WTC11 (cell line): ENCODE measurements around the gene TNNI2. TPM values are rescaled to one million over a fixed set of nuclear protein-coding genes. Genes with fewer than 3 reads are reported as not detected.

Source experiments
- ATAC-seq: fragments of 200-7000 bp; cut with Tn5 transposase; 2 replicates; pipeline ENCODE4 v1.10.0; 2021; ENCODE audit warnings: mild to moderate bottlenecking, moderate library complexity
- CTCF ChIA-PET: fragments of 300-600 bp; sonication (Branson Sonifier 250); formaldehyde crosslinking; loops from one replicate; lab custom pipeline; 2021; ENCODE audit warnings: antibody characterized with exemption; lab: Charles Lee
- POLR2A ChIA-PET: fragments of 350-600 bp; sonication (Branson Sonifier 250); formaldehyde crosslinking; loops from one replicate; lab custom pipeline; 2021; ENCODE audit warnings: antibody characterized with exemption; lab: Charles Lee
- DNase-seq: peaks from one replicate; pipeline ENCODE4 v3.0.0; 2021; ENCODE audit warnings: low spot score
- H3K27ac Mint-ChIP-seq: 2 replicates; pipeline ENCODE4 v1.8.0; 2021; ENCODE audit warnings: mixed read lengths
- H3K27me3 Mint-ChIP-seq: 2 replicates; pipeline ENCODE4 v1.8.0; 2021; ENCODE audit warnings: low read depth, mild to moderate bottlenecking, moderate library complexity, mixed read lengths
- H3K36me3 Mint-ChIP-seq: 2 replicates; pipeline ENCODE4 v1.8.0; 2021; ENCODE audit warnings: mixed read lengths
- H3K4me1 Mint-ChIP-seq: 2 replicates; pipeline ENCODE4 v1.8.0; 2022; ENCODE audit warnings: mixed read lengths
- H3K4me3 Mint-ChIP-seq: 2 replicates; pipeline ENCODE4 v1.8.0; 2021; ENCODE audit warnings: mild to moderate bottlenecking, moderate library complexity, mixed read lengths
- H3K9me3 Mint-ChIP-seq: 2 replicates; pipeline ENCODE4 v1.8.0; 2021; ENCODE audit warnings: mixed read lengths
- CREB1 ChIP-seq: sonication (generic); formaldehyde crosslinking; IDR thresholded peaks from 2 replicates; pipeline ENCODE4 v1.8.0; 2023; ENCODE audit warnings: mild to moderate bottlenecking, missing genetic modification reagents
- CREM ChIP-seq: sonication (generic); formaldehyde crosslinking; IDR thresholded peaks from 2 replicates; pipeline ENCODE4 v1.8.1; 2022; ENCODE audit warnings: mild to moderate bottlenecking, missing genetic modification reagents, moderate library complexity
- E2F1 ChIP-seq: sonication (generic); formaldehyde crosslinking; IDR thresholded peaks from 2 replicates; pipeline ENCODE4 v1.8.0; 2022; ENCODE audit warnings: mild to moderate bottlenecking, missing genetic modification reagents
- ESRRA ChIP-seq: sonication (generic); formaldehyde crosslinking; IDR thresholded peaks from 2 replicates; pipeline ENCODE4 v1.8.1; 2022; ENCODE audit warnings: mild to moderate bottlenecking, missing genetic modification reagents, borderline replicate concordance
- GABPB1 ChIP-seq: sonication (generic); formaldehyde crosslinking; IDR thresholded peaks from 2 replicates; pipeline ENCODE4 v1.8.1; 2023; ENCODE audit warnings: mild to moderate bottlenecking, missing genetic modification reagents
- HMGA2 ChIP-seq: fragments of 250-450 bp; sonication (Bioruptor Pico); IDR thresholded peaks from 2 replicates; pipeline ENCODE4 v1.4.0; 2021; ENCODE audit warnings: mild to moderate bottlenecking, moderate library complexity
- IRF2 ChIP-seq: sonication (generic); formaldehyde crosslinking; IDR thresholded peaks from 2 replicates; pipeline ENCODE4 v1.8.0; 2022; ENCODE audit warnings: low read depth, missing genetic modification reagents, borderline replicate concordance
- NFYB ChIP-seq: sonication (generic); formaldehyde crosslinking; conservative IDR thresholded peaks from 2 replicates; pipeline ENCODE4 v1.8.0; 2022; ENCODE audit warnings: low read depth, missing genetic modification reagents
- NR1H2 ChIP-seq: sonication (generic); formaldehyde crosslinking; IDR thresholded peaks from 2 replicates; pipeline ENCODE4 v1.9.0; 2021; ENCODE audit warnings: mild to moderate bottlenecking, moderate library complexity, missing genetic modification reagents
- PREB ChIP-seq: sonication (generic); formaldehyde crosslinking; IDR thresholded peaks from 2 replicates; pipeline ENCODE4 v1.8.1; 2022; ENCODE audit warnings: mild to moderate bottlenecking, missing genetic modification reagents, moderate library complexity, borderline replicate concordance
- PRRX2 ChIP-seq: fragments of 250-450 bp; sonication (Bioruptor Pico); IDR thresholded peaks from 2 replicates; pipeline ENCODE4 v1.8.0; 2021; ENCODE audit warnings: mild to moderate bottlenecking
- RORB ChIP-seq: fragments of 250-450 bp; sonication (Bioruptor Pico); IDR thresholded peaks from 2 replicates; pipeline ENCODE4 v1.9.0; 2021; ENCODE audit warnings: mild to moderate bottlenecking
- SP1 ChIP-seq: sonication (generic); formaldehyde crosslinking; conservative IDR thresholded peaks from 2 replicates; pipeline ENCODE4 v1.8.1; 2022; ENCODE audit warnings: missing genetic modification reagents
- TEAD4 ChIP-seq: sonication (generic); formaldehyde crosslinking; IDR thresholded peaks from 2 replicates; pipeline ENCODE4 v1.8.0; 2022; ENCODE audit warnings: mild to moderate bottlenecking, missing genetic modification reagents
- ZBTB21 ChIP-seq: sonication (generic); formaldehyde crosslinking; IDR thresholded peaks from 2 replicates; pipeline ENCODE4 v1.8.1; 2023; ENCODE audit warnings: mild to moderate bottlenecking, missing genetic modification reagents, borderline replicate concordance
- ZNF232 ChIP-seq: sonication (generic); formaldehyde crosslinking; IDR thresholded peaks from 2 replicates; pipeline ENCODE4 v1.8.0; 2022; ENCODE audit warnings: mild to moderate bottlenecking, missing genetic modification reagents
- total RNA-seq: library from RNA; stranded (reverse); gene quantifications from 3 replicates; pipeline ENCODE4 v1.2.3, GENCODE V29; 2021
- TF ChIP-seq, protein P1 (sequence below): fragments of 250-450 bp; sonication (Bioruptor Pico); IDR thresholded peaks from 2 replicates; pipeline ENCODE4 v1.9.0; 2021; ENCODE audit warnings: mild to moderate bottlenecking, borderline replicate concordance

TNNI2 gene
- total RNA-seq, 1 experiment from 2014 or later = not detected

GRCh38 chr11:1843796-1844195 is 5.0 kb downstream of the TNNI2 start (continued):
- TF ChIP-seq, protein P1, sequence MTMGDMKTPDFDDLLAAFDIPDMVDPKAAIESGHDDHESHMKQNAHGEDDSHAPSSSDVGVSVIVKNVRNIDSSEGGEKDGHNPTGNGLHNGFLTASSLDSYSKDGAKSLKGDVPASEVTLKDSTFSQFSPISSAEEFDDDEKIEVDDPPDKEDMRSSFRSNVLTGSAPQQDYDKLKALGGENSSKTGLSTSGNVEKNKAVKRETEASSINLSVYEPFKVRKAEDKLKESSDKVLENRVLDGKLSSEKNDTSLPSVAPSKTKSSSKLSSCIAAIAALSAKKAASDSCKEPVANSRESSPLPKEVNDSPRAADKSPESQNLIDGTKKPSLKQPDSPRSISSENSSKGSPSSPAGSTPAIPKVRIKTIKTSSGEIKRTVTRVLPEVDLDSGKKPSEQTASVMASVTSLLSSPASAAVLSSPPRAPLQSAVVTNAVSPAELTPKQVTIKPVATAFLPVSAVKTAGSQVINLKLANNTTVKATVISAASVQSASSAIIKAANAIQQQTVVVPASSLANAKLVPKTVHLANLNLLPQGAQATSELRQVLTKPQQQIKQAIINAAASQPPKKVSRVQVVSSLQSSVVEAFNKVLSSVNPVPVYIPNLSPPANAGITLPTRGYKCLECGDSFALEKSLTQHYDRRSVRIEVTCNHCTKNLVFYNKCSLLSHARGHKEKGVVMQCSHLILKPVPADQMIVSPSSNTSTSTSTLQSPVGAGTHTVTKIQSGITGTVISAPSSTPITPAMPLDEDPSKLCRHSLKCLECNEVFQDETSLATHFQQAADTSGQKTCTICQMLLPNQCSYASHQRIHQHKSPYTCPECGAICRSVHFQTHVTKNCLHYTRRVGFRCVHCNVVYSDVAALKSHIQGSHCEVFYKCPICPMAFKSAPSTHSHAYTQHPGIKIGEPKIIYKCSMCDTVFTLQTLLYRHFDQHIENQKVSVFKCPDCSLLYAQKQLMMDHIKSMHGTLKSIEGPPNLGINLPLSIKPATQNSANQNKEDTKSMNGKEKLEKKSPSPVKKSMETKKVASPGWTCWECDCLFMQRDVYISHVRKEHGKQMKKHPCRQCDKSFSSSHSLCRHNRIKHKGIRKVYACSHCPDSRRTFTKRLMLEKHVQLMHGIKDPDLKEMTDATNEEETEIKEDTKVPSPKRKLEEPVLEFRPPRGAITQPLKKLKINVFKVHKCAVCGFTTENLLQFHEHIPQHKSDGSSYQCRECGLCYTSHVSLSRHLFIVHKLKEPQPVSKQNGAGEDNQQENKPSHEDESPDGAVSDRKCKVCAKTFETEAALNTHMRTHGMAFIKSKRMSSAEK (CRISPR knock-in tag) = no peak
- TF ChIP-seq NR1H2 (CRISPR knock-in tag) = no peak
- no peak for TF ChIP-seq GABPB1 (CRISPR knock-in tag)

- no peak overlapping the region for H3K4me3 Mint-ChIP-seq
Observed at GRCh38 chr11:1844221-1845094, 5.7 kb downstream of the TNNI2 start.

More at GRCh38 chr11:1844221-1845094, 5.7 kb downstream of the TNNI2 start:
- peak overlapping the region; percentile 11; the same call in 1 of the 2 replicates for H3K27ac Mint-ChIP-seq
- no peak for DNase-seq
- no peak for ATAC-seq
- ChIA-PET POLR2A (no interaction called here), CTCF (no interaction called here)
- no peaks in the 10 kb centered on the region for H3K36me3 Mint-ChIP-seq
- no peaks in the 10 kb centered on the region for H3K9me3 Mint-ChIP-seq
- no peaks in the 10 kb centered on the region for H3K4me1 Mint-ChIP-seq
- peaks cover 2% of the 10 kb centered on the region; the same call in 1 of the 2 replicates for H3K27me3 Mint-ChIP-seq
- TF ChIP-seq RORB (CRISPR knock-in tag) (no peak), HMGA2 (CRISPR knock-in tag) (no peak), PREB (CRISPR knock-in tag) (no peak), CREM (no peak), TEAD4 (no peak), ZNF232 (CRISPR knock-in tag) (no peak), ZBTB21 (CRISPR knock-in tag) (no peak), SP1 (CRISPR knock-in tag) (no peak), ESRRA (no peak), CREB1 (no peak), NFYB (CRISPR knock-in tag) (no peak), IRF2 (CRISPR knock-in tag) (no peak), E2F1 (no peak), PRRX2 (CRISPR knock-in tag) (no peak)
- TF ChIP-seq, protein P1 (CRISPR knock-in tag) = no peak
